H9 (cell line): ENCODE results near the gene ZNF490. TPM values are rescaled to one million over a fixed set of nuclear protein-coding genes. Genes with fewer than 3 reads are reported as not detected.
A peak's percentile ranks its signal among the peaks of the same experiment; 100 is the strongest.

Experiments used
- DNase-seq: peaks from one replicate; pipeline ENCODE4 v3.0.0-alpha.2; 2017
- H2AFZ ChIP-seq: one replicate; pipeline ENCODE4 v1.6.1; 2013; ENCODE audit warnings: mild to moderate bottlenecking, low read length, control low read depth, moderate library complexity
- H2AK5ac ChIP-seq: 2 replicates; pipeline ENCODE4 v1.6.1; 2013; ENCODE audit warnings: low read length, control low read depth, mixed read lengths; ENCODE audit not compliant: insufficient read length
- H2BK120ac ChIP-seq: one replicate; pipeline ENCODE4 v1.6.1; 2013; ENCODE audit warnings: low read depth, mild to moderate bottlenecking, low read length, control low read depth, inconsistent platforms; ENCODE audit not compliant: poor library complexity, severe bottlenecking
- H2BK12ac ChIP-seq: 2 replicates; pipeline ENCODE4 v1.6.1; 2013; ENCODE audit warnings: low read length, control low read depth, mixed read lengths, low read depth; ENCODE audit not compliant: insufficient read length
- H2BK15ac ChIP-seq: 2 replicates; pipeline ENCODE4 v1.6.1; 2013; ENCODE audit warnings: low read depth, low read length, control low read depth
- H2BK20ac ChIP-seq: one replicate; pipeline ENCODE4 v1.6.1; 2013; ENCODE audit warnings: low read depth, mild to moderate bottlenecking, low read length, control low read depth, inconsistent platforms; ENCODE audit not compliant: poor library complexity, severe bottlenecking
- H2BK5ac ChIP-seq: 2 replicates; pipeline ENCODE4 v1.6.1; 2013; ENCODE audit warnings: low read length, control low read depth, mixed read lengths; ENCODE audit not compliant: insufficient read length
- H3K14ac ChIP-seq: 2 replicates; pipeline ENCODE4 v1.6.1; 2013; ENCODE audit warnings: low read length, control low read depth; ENCODE audit not compliant: insufficient read depth
- H3K18ac ChIP-seq: 2 replicates; pipeline ENCODE4 v1.6.1; 2013; ENCODE audit warnings: low read depth, mild to moderate bottlenecking, mixed read lengths, low read length, control low read depth; ENCODE audit not compliant: insufficient read length
- H3K23ac ChIP-seq: 2 replicates; pipeline ENCODE4 v1.6.1; 2013; ENCODE audit warnings: low read length, control low read depth, mixed read lengths, low read depth; ENCODE audit not compliant: insufficient read length
- H3K23me2 ChIP-seq: 2 replicates; pipeline ENCODE4 v1.6.1; 2013; ENCODE audit warnings: low read depth, mild to moderate bottlenecking, mixed read lengths, low read length, control low read depth; ENCODE audit not compliant: insufficient read length, poor library complexity, severe bottlenecking
- H3K27ac ChIP-seq: 2 replicates; pipeline ENCODE4 v1.5.1; 2013; ENCODE audit warnings: low read length, control low read depth, mixed read lengths, low read depth; ENCODE audit not compliant: insufficient read length
- H3K27me3 ChIP-seq: 2 replicates; pipeline ENCODE4 v1.6.1; 2013; ENCODE audit warnings: low read length, control low read depth, inconsistent platforms; ENCODE audit not compliant: insufficient read depth
- H3K4ac ChIP-seq: 2 replicates; pipeline ENCODE4 v1.6.1; 2013; ENCODE audit warnings: low read depth, mild to moderate bottlenecking, control low read depth, inconsistent platforms, low read length, moderate library complexity
- H3K4me1 ChIP-seq: 2 replicates; pipeline ENCODE4 v1.6.1; 2013; ENCODE audit warnings: low read length, control low read depth, inconsistent platforms; ENCODE audit not compliant: insufficient read depth
- H3K4me2 ChIP-seq: 2 replicates; pipeline ENCODE4 v1.6.1; 2013; ENCODE audit warnings: low read length, control low read depth, mixed read lengths; ENCODE audit not compliant: insufficient read length, insufficient read depth
- H3K56ac ChIP-seq: 2 replicates; pipeline ENCODE4 v1.6.1; 2013; ENCODE audit warnings: low read depth, mild to moderate bottlenecking, mixed read lengths, low read length, control low read depth; ENCODE audit not compliant: insufficient read length
- H3K79me1 ChIP-seq: 2 replicates; pipeline ENCODE4 v1.6.1; 2013; ENCODE audit warnings: low read depth, mild to moderate bottlenecking, moderate library complexity, low read length, control low read depth, inconsistent platforms; ENCODE audit not compliant: insufficient read depth, poor library complexity, severe bottlenecking
- H3K79me2 ChIP-seq: 2 replicates; pipeline ENCODE4 v1.6.1; 2013; ENCODE audit warnings: low read length, control low read depth, inconsistent platforms; ENCODE audit not compliant: insufficient read depth
- H3K9ac ChIP-seq: 2 replicates; pipeline ENCODE4 v1.6.1; 2013; ENCODE audit warnings: low read length, control low read depth, mixed read lengths; ENCODE audit not compliant: insufficient read length; ENCODE audit errors: extremely low read depth
- H3K9me3 ChIP-seq: one replicate; pipeline ENCODE4 v1.6.1; 2013; ENCODE audit warnings: low read depth, low read length, inconsistent platforms; ENCODE audit not compliant: control insufficient read depth
- H3T11ph ChIP-seq: one replicate; pipeline ENCODE4 v1.6.1; 2013; ENCODE audit warnings: mild to moderate bottlenecking, low read length, control low read depth, inconsistent platforms
- H4K20me1 ChIP-seq: one replicate; pipeline ENCODE4 v1.6.1; 2013; ENCODE audit not compliant: control insufficient read depth, insufficient read length, insufficient read depth
- H4K5ac ChIP-seq: 2 replicates; pipeline ENCODE4 v1.6.1; 2013; ENCODE audit warnings: low read depth, mild to moderate bottlenecking, mixed read lengths, low read length, control low read depth; ENCODE audit not compliant: insufficient read length
- H4K8ac ChIP-seq: replicated peaks from 2 replicates; pipeline ENCODE4 v1.6.1; 2013; ENCODE audit warnings: low read length, control low read depth, mixed read lengths, low read depth; ENCODE audit not compliant: insufficient read length
- H4K91ac ChIP-seq: 2 replicates; pipeline ENCODE4 v1.6.1; 2013; ENCODE audit warnings: low read depth, mild to moderate bottlenecking, moderate library complexity, mixed read lengths, low read length, control low read depth; ENCODE audit not compliant: insufficient read length
- H3K27ac Mint-ChIP-seq, 3 experiments: 2 replicates in 2 of 3; 3 replicates in 1 of 3; pipeline ENCODE4 v1.8.0; 2020 to 2021; ENCODE audit warnings: mixed read lengths in 3 of 3, mild to moderate bottlenecking in 1 of 3, moderate library complexity in 1 of 3
- H3K27me3 Mint-ChIP-seq: 2 replicates; pipeline ENCODE4 v1.8.0; 2021; ENCODE audit warnings: low read depth, mild to moderate bottlenecking, moderate library complexity, mixed read lengths
- H3K36me3 Mint-ChIP-seq, 3 experiments: 2 replicates in 2 of 3; 3 replicates in 1 of 3; pipeline ENCODE4 v1.8.0; 2020 to 2021; ENCODE audit warnings: low read depth in 3 of 3, mixed read lengths in 3 of 3; ENCODE audit not compliant: insufficient read depth in 1 of 3
- H3K4me1 Mint-ChIP-seq, 2 experiments: 2 replicates each; pipeline ENCODE4 v1.8.0; 2020; ENCODE audit warnings: mixed read lengths in 2 of 2
- H3K4me3 Mint-ChIP-seq, 2 experiments: 2 replicates in 1 of 2; 3 replicates in 1 of 2; pipeline ENCODE4 v1.8.0; 2020 to 2021; ENCODE audit warnings: mild to moderate bottlenecking in 2 of 2, mixed read lengths in 2 of 2, moderate library complexity in 1 of 2
- H3K9me3 Mint-ChIP-seq, 2 experiments: 2 replicates in 1 of 2; 3 replicates in 1 of 2; pipeline ENCODE4 v1.8.0; 2020; ENCODE audit warnings: mild to moderate bottlenecking in 2 of 2, mixed read lengths in 2 of 2, moderate library complexity in 1 of 2
- WGBS: extraction: QIAGEN DNeasy Blood & Tissue Kit; methylation state at CpG from one replicate; pipeline ENCODE4 v1.1.7; 2013; ENCODE audit warnings: missing lambda C conversion rate, low lambda C conversion rate, mixed read lengths; ENCODE audit not compliant: insufficient read length; ENCODE audit errors: extremely low coverage; 5-methylcytosine and 5-hydroxymethylcytosine counted together
- total RNA-seq: library from RNA; stranded (reverse); gene quantifications from 2 replicates; pipeline ENCODE4 v1.2.1, GENCODE V29; 2021
- TF ChIP-seq, protein P1 (sequence below): fragments of 200-600 bp; sonication (generic); conservative IDR thresholded peaks from 3 replicates; pipeline ENCODE4 v1.8.0; 2021; ENCODE audit warnings: antibody characterized with exemption, mild to moderate bottlenecking

ZNF490 gene
- total RNA-seq, 1 experiment from 2014 or later: 10.1 TPM

- Histone ChIP-seq H4K8ac (no peak within 1 kb of the TSS), H2BK5ac (no peak within 1 kb of the TSS), H3K27me3 (no peaks in the 10 kb centered on the region), H2BK120ac (no peak within 1 kb of the TSS), H3K4me1 (no peaks in the 10 kb centered on the region; the same call in 1 of the 2 replicates), H3K27ac (peak within 1 kb of the TSS; percentile 4), H3K18ac (peak within 1 kb of the TSS; percentile 74), H2BK12ac (no peak within 1 kb of the TSS), H4K91ac (no peak within 1 kb of the TSS), H3K9me3 (no peaks in the 10 kb centered on the region), H3T11ph (no peak within 1 kb of the TSS), H3K79me2 (peaks cover 4% of the 10 kb centered on the region; the same call in 1 of the 2 replicates), H3K23ac (no peak within 1 kb of the TSS), H2AFZ (no peak within 1 kb of the TSS), H3K79me1 (peaks cover 6% of the 10 kb centered on the region), H3K14ac (peak within 1 kb of the TSS; percentile 87), H3K9ac (peak within 1 kb of the TSS; percentile 92), H2AK5ac (no peak within 1 kb of the TSS), H3K4ac (no peak within 1 kb of the TSS), H4K5ac (no peak within 1 kb of the TSS), H4K20me1 (no peaks in the 10 kb centered on the region), H2BK15ac (no peak within 1 kb of the TSS), H3K4me2 (peak within 1 kb of the TSS; percentile 71), H3K23me2 (peaks cover 5% of the 10 kb centered on the region), H2BK20ac (no peak within 1 kb of the TSS), H3K56ac (no peak within 1 kb of the TSS)
- Mint-ChIP-seq H3K36me3 (peaks cover 10 to 31% (median 26%) of the 10 kb centered on the region in 3 experiments), H3K4me3 (peak within 1 kb of the TSS; percentile 91 to 96), H3K27me3 (peaks cover 1% of the 10 kb centered on the region; the same call in 1 of the 2 replicates), H3K9me3 (peaks cover 2 to 11% of the 10 kb centered on the region in 2 experiments; a peak in 4 of 5 replicates), H3K27ac (peak within 1 kb of the TSS; percentile 93 to 99 (median 96)), H3K4me1 (peaks cover 15 to 18% of the 10 kb centered on the region in 2 experiments)
- TF ChIP-seq, protein P1, sequence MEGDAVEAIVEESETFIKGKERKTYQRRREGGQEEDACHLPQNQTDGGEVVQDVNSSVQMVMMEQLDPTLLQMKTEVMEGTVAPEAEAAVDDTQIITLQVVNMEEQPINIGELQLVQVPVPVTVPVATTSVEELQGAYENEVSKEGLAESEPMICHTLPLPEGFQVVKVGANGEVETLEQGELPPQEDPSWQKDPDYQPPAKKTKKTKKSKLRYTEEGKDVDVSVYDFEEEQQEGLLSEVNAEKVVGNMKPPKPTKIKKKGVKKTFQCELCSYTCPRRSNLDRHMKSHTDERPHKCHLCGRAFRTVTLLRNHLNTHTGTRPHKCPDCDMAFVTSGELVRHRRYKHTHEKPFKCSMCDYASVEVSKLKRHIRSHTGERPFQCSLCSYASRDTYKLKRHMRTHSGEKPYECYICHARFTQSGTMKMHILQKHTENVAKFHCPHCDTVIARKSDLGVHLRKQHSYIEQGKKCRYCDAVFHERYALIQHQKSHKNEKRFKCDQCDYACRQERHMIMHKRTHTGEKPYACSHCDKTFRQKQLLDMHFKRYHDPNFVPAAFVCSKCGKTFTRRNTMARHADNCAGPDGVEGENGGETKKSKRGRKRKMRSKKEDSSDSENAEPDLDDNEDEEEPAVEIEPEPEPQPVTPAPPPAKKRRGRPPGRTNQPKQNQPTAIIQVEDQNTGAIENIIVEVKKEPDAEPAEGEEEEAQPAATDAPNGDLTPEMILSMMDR: no peak
- WGBS: no CpG with 5 or more reads among the region's 49 CpGs
- DNase-seq: peak; percentile 99
These were observed 59.4 kb downstream of the ZNF490 start, which contains the start of gene ZNF564 for GRCh38 chr19:12551060-12551832. Gene ZNF564 (minus strand): TSS chr19:12551482. CDS start chr19:12551332, 150 bp downstream.
